ENCODE data around the gene KLK14. TPM values are rescaled to one million over a fixed set of nuclear protein-coding genes. Genes with fewer than 3 reads are reported as not detected.
A peak's percentile ranks its signal among the peaks of the same experiment; 100 is the strongest.

KLK14 gene
- total RNA-seq, 2 experiments from 2014 or later: 0.22 TPM; not detected in 1

- H3K27me3 ChIP-seq (ENCODE audit: control insufficient read depth in 1 of 2, insufficient read depth in 2 of 2, low read length in 2 of 2): no peaks in the 10 kb centered on the region
- peaks cover 17% of the 10 kb centered on the region for H3K4me1 ChIP-seq (ENCODE audit: insufficient read depth, low read length)
- Mint-ChIP-seq H3K27ac (no peak overlapping the region), H3K4me3 (no peak overlapping the region), H3K4me1 (ENCODE audit: low read depth) (peaks cover 23% of the 10 kb centered on the region), H3K36me3 (ENCODE audit: low read depth) (peaks cover 40% of the 10 kb centered on the region), H3K27me3 (no peaks in the 10 kb centered on the region), H3K9me3 (no peaks in the 10 kb centered on the region)
- peaks cover 29% of the 10 kb centered on the region for H3K36me3 ChIP-seq (ENCODE audit: insufficient read depth, low read length)
- ATAC-seq (ENCODE audit: poor library complexity) (peak; percentile 50), DNase-seq (peak; percentile 50 to 80 (median 65))
- intact Hi-C loops (cut with DNase I, micrococcal nuclease): loop anchor here in 1 of 2 experiments (5.0 kb wide), 3 partner anchors 40 to 170 kb away; no protein-coding TSS in a partner anchor
- TF ChIP-seq, protein P1, sequence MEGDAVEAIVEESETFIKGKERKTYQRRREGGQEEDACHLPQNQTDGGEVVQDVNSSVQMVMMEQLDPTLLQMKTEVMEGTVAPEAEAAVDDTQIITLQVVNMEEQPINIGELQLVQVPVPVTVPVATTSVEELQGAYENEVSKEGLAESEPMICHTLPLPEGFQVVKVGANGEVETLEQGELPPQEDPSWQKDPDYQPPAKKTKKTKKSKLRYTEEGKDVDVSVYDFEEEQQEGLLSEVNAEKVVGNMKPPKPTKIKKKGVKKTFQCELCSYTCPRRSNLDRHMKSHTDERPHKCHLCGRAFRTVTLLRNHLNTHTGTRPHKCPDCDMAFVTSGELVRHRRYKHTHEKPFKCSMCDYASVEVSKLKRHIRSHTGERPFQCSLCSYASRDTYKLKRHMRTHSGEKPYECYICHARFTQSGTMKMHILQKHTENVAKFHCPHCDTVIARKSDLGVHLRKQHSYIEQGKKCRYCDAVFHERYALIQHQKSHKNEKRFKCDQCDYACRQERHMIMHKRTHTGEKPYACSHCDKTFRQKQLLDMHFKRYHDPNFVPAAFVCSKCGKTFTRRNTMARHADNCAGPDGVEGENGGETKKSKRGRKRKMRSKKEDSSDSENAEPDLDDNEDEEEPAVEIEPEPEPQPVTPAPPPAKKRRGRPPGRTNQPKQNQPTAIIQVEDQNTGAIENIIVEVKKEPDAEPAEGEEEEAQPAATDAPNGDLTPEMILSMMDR (IDR thresholded peaks at IDR 0.05): peak; percentile 42
- CTCF ChIA-PET: interaction anchor here (0.7 to 1.9 kb wide), 2 partner anchors 12 to 35 kb away, joined by 3 to 8 read pairs; partner anchors contain the start of gene CTU1
- no peaks in the 10 kb centered on the region for H3K9me3 ChIP-seq (ENCODE audit: control insufficient read depth in 1 of 2, insufficient read depth in 1 of 2, low read length in 2 of 2)
- no peak overlapping the region for H3K27ac ChIP-seq (ENCODE audit: low read depth in 1 of 2, low read length in 2 of 2)
- H3K4me3 ChIP-seq (ENCODE audit: low read length): no peak overlapping the region
- POLR2A ChIA-PET: no interaction called here
Observed at GRCh38 chr19:51097166-51097738, 14.6 kb upstream of the KLK14 start.

- peaks cover 16% of the 10 kb centered on the region for H3K4me1 ChIP-seq (ENCODE audit: insufficient read depth, low read length)
- H3K4me3 Mint-ChIP-seq: peak overlapping the region; percentile 21
- TF ChIP-seq, protein P1 (IDR thresholded peaks at IDR 0.05): peak; percentile 36
- ChIA-PET CTCF (interaction anchor here (0.7 to 1.9 kb wide), 2 partner anchors 13 to 35 kb away, joined by 3 to 8 read pairs; partner anchors contain the start of gene CTU1), POLR2A (no interaction called here)
- H3K27me3 Mint-ChIP-seq: no peaks in the 10 kb centered on the region
- H3K36me3 Mint-ChIP-seq (ENCODE audit: low read depth): peaks cover 33% of the 10 kb centered on the region
- peaks cover 26% of the 10 kb centered on the region for H3K36me3 ChIP-seq (ENCODE audit: insufficient read depth, low read length)
- no peak overlapping the region for H3K4me3 ChIP-seq (ENCODE audit: low read length)
- no peaks in the 10 kb centered on the region for H3K9me3 ChIP-seq (ENCODE audit: control insufficient read depth in 1 of 2, insufficient read depth in 1 of 2, low read length in 2 of 2)
- intact Hi-C loops (cut with DNase I, micrococcal nuclease): loop anchor here in 1 of 2 experiments (5.0 kb wide), 3 partner anchors 41 to 169 kb away; no protein-coding TSS in a partner anchor
- H3K27ac Mint-ChIP-seq: no peak overlapping the region
- no peak overlapping the region for H3K27ac ChIP-seq (ENCODE audit: low read depth in 1 of 2, low read length in 2 of 2)
- peaks cover 23% of the 10 kb centered on the region for H3K4me1 Mint-ChIP-seq (ENCODE audit: low read depth)
- no peak for DNase-seq
- no peaks in the 10 kb centered on the region for H3K27me3 ChIP-seq (ENCODE audit: control insufficient read depth in 1 of 2, insufficient read depth in 2 of 2, low read length in 2 of 2)
- no peak for ATAC-seq (ENCODE audit: poor library complexity)
- H3K9me3 Mint-ChIP-seq: no peaks in the 10 kb centered on the region
Observed at GRCh38 chr19:51096473-51097165, 13.9 kb upstream of the KLK14 start.

DNA sequence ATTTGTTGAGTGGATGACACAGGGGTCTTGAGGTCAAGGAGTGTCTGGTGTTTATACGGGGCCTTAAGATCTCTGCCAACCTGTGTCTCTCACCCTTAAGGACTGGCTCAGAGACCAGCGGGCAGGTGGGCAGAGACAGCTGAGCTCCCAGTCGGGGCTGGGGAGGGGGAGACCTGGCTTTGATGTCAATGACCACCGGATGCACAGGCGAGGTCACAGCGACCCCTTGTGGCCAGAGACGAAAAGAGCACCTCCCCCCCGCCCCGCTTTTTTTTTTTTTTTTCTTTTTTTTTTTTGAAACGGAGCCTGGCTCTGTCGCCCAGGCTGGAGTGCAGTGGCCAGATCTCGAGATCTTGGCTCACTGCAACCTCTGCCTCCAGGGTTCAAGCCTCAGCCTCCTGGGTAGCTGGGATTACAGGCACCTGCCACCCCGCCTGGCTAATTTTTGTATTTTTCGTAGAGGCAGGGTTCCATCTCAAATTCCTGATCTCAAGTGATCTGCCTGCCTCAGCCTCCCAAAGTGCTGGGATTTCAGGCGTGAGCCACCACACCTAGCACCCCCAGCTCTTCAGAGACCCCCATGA is 12.1 kb upstream of the KLK14 start:
- no peak overlapping the region for H3K4me3 ChIP-seq (ENCODE audit: low read length)
- no peaks in the 10 kb centered on the region for H3K9me3 Mint-ChIP-seq
- no peak overlapping the region for H3K27ac Mint-ChIP-seq

More for the DNA sequence above, 12.1 kb upstream of the KLK14 start:
- no peaks in the 10 kb centered on the region for H3K9me3 ChIP-seq (ENCODE audit: control insufficient read depth in 1 of 2, insufficient read depth in 1 of 2, low read length in 2 of 2)
- peaks cover 14% of the 10 kb centered on the region for H3K4me1 ChIP-seq (ENCODE audit: insufficient read depth, low read length)
- DNase-seq (peak in 9 of 14 experiments; percentile 5 to 66 (median 32)), ATAC-seq (ENCODE audit: poor library complexity) (no peak)
- TF ChIP-seq, protein P1 (IDR thresholded peaks at IDR 0.05): peak; percentile 63
- H3K27me3 Mint-ChIP-seq: no peaks in the 10 kb centered on the region
- CTCF ChIA-PET: interaction anchor here (0.7 kb wide), 2 partner anchors 12 to 386 kb away, joined by 3 read pairs; no protein-coding TSS in a partner anchor
- H3K27me3 ChIP-seq (ENCODE audit: control insufficient read depth in 1 of 2, insufficient read depth in 2 of 2, low read length in 2 of 2): no peaks in the 10 kb centered on the region
- peaks cover 13% of the 10 kb centered on the region for H3K36me3 ChIP-seq (ENCODE audit: insufficient read depth, low read length)
- intact Hi-C loops (cut with DNase I, micrococcal nuclease): loop anchor here in 1 of 2 experiments (5.0 kb wide), 3 partner anchors 43 to 167 kb away; no protein-coding TSS in a partner anchor
- H3K4me1 Mint-ChIP-seq (ENCODE audit: low read depth): peaks cover 14% of the 10 kb centered on the region
- H3K4me3 Mint-ChIP-seq: no peak overlapping the region
- POLR2A ChIA-PET: no interaction called here
- peaks cover 23% of the 10 kb centered on the region for H3K36me3 Mint-ChIP-seq (ENCODE audit: low read depth)
- H3K27ac ChIP-seq (ENCODE audit: low read depth in 1 of 2, low read length in 2 of 2): no peak overlapping the region

Data from CD4-positive, alpha-beta T cell (primary cell).